Neural cell (in vitro differentiated cells): ENCODE data around the gene C1orf185. TPM values are rescaled to one million over a fixed set of nuclear protein-coding genes. Genes with fewer than 3 reads are reported as not detected.

Experiments used
- H2AFZ ChIP-seq: fragments of 200-600, 300-800 bp; sonication (generic), shearing (Covaris generic); 2 replicates; pipeline ENCODE4 v1.6.0; 2014; ENCODE audit warnings: low read depth, mild to moderate bottlenecking, antibody characterized with exemption, low read length, moderate library complexity
- H3F3A ChIP-seq: fragments of 200-600 bp; shearing (Covaris generic); 2 replicates; pipeline ENCODE4 v1.6.1; 2016; ENCODE audit warnings: mild to moderate bottlenecking, moderate library complexity, mixed read lengths, antibody characterized with exemption, low read length; ENCODE audit not compliant: insufficient read depth, poor library complexity, severe bottlenecking
- H3K27ac ChIP-seq: fragments of 200-600, 300-800 bp; sonication (generic), shearing (Covaris generic); 2 replicates; pipeline ENCODE4 v1.5.1; 2014; ENCODE audit warnings: mild to moderate bottlenecking, low read length, moderate library complexity
- H3K27me3 ChIP-seq: fragments of 300-800, 200-600 bp; sonication (generic), shearing (Covaris generic); 2 replicates; pipeline ENCODE4 v1.6.0; 2014; ENCODE audit warnings: mild to moderate bottlenecking, low read depth, low read length, moderate library complexity; ENCODE audit not compliant: insufficient read depth
- H3K36me3 ChIP-seq: fragments of 300-800, 200-600 bp; sonication (generic), shearing (Covaris generic); 2 replicates; pipeline ENCODE4 v1.5.1; 2014; ENCODE audit warnings: mild to moderate bottlenecking, antibody characterized with exemption, low read length, moderate library complexity; ENCODE audit not compliant: insufficient read depth
- H3K4me2 ChIP-seq: fragments of 300-800, 200-600 bp; sonication (generic), shearing (Covaris generic); 2 replicates; pipeline ENCODE4 v1.6.0; 2014; ENCODE audit warnings: mild to moderate bottlenecking, low read length
- H3K4me3 ChIP-seq: fragments of 300-800, 200-600 bp; sonication (generic), shearing (Covaris generic); 2 replicates; pipeline ENCODE4 v1.5.1; 2014; ENCODE audit warnings: mild to moderate bottlenecking, low read length, moderate library complexity
- H3K79me2 ChIP-seq: fragments of 200-600 bp; shearing (Covaris generic); replicated peaks from 2 replicates; pipeline ENCODE4 v1.6.0; 2014; ENCODE audit warnings: mild to moderate bottlenecking, low read length, moderate library complexity; ENCODE audit not compliant: insufficient read depth
- H3K9ac ChIP-seq: fragments of 300-800, 200-600 bp; sonication (generic), shearing (Covaris generic); 2 replicates; pipeline ENCODE4 v1.6.1; 2016; ENCODE audit warnings: mild to moderate bottlenecking, low read length, mixed read lengths
- H3K9me2 ChIP-seq: fragments of 200-600 bp; shearing (Covaris generic); 2 replicates; pipeline ENCODE4 v1.6.1; 2016; ENCODE audit warnings: mild to moderate bottlenecking, low read length, mixed read lengths; ENCODE audit not compliant: insufficient read depth
- H3K9me3 ChIP-seq: fragments of 200-600, 300-800 bp; sonication (generic), shearing (Covaris generic); 2 replicates; pipeline ENCODE4 v1.6.1; 2016; ENCODE audit warnings: mild to moderate bottlenecking, mixed run types, low read length, moderate library complexity, mixed read lengths
- H4K20me1 ChIP-seq: fragments of 200-600 bp; shearing (Covaris generic); 2 replicates; pipeline ENCODE4 v1.6.1; 2016; ENCODE audit warnings: mild to moderate bottlenecking, mixed run types; ENCODE audit not compliant: insufficient read depth
- CTCF ChIP-seq: fragments of 450-650 bp; IDR thresholded peaks from 2 replicates; pipeline ENCODE4 v1.5.1; 2014; ENCODE audit warnings: antibody characterized with exemption, mild to moderate bottlenecking, moderate library complexity; ENCODE audit not compliant: poor library complexity, severe bottlenecking
- EP300 ChIP-seq: fragments of 450-650 bp; conservative IDR thresholded peaks from 2 replicates; pipeline ENCODE4 v1.6.1; 2014; ENCODE audit warnings: antibody characterized with exemption, mild to moderate bottlenecking, moderate library complexity; ENCODE audit not compliant: poor library complexity, severe bottlenecking
- EZH2 ChIP-seq: fragments of 200-600, 300-800 bp; shearing (Covaris generic), sonication (generic); IDR thresholded peaks from 2 replicates; pipeline ENCODE4 v1.6.1; 2014; ENCODE audit warnings: antibody characterized with exemption, low read length, borderline replicate concordance, mild to moderate bottlenecking; ENCODE audit not compliant: insufficient read depth, poor library complexity, severe bottlenecking
- MXI1 ChIP-seq: fragments of 450-650 bp; conservative IDR thresholded peaks from 2 replicates; pipeline ENCODE4 v1.6.1; 2014; ENCODE audit warnings: antibody characterized with exemption, mild to moderate bottlenecking; ENCODE audit not compliant: poor library complexity, severe bottlenecking
- POLR2AphosphoS5 ChIP-seq: IDR thresholded peaks from 2 replicates; pipeline ENCODE4 v1.6.1; 2012
- RAD21 ChIP-seq: fragments of 450-650 bp; conservative IDR thresholded peaks from 2 replicates; pipeline ENCODE4 v1.6.1; 2014; ENCODE audit warnings: antibody characterized with exemption, mild to moderate bottlenecking, moderate library complexity
- REST ChIP-seq: IDR thresholded peaks from 2 replicates; pipeline ENCODE4 v1.6.1; 2012; ENCODE audit warnings: borderline replicate concordance
- SMC3 ChIP-seq: fragments of 450-650 bp; conservative IDR thresholded peaks from 2 replicates; pipeline ENCODE4 v1.6.1; 2014; ENCODE audit warnings: antibody characterized with exemption, mild to moderate bottlenecking, moderate library complexity; ENCODE audit not compliant: poor library complexity
- TAF1 ChIP-seq: IDR thresholded peaks from 2 replicates; pipeline ENCODE4 v1.6.1; 2012; ENCODE audit warnings: low read depth
- polyA plus RNA-seq: library from polyadenylated mRNA; depleted of rRNA; stranded (reverse); fragments of >200 nt; gene quantifications from 2 replicates; pipeline ENCODE4 v1.2.3, GENCODE V29; 2014

C1orf185 gene
- polyA plus RNA-seq, 1 donor from 2014 or later, result not detected

- no peaks in the 10 kb centered on the region for H3K79me2 ChIP-seq
- H3K9me2 ChIP-seq, result no peaks in the 10 kb centered on the region
- H3K9me3 ChIP-seq, result no peaks in the 10 kb centered on the region
- no peak overlapping the region for H3K27ac ChIP-seq
- no peaks in the 10 kb centered on the region for H3K27me3 ChIP-seq
- H4K20me1 ChIP-seq, result no peaks in the 10 kb centered on the region
- H3F3A ChIP-seq, result no peaks in the 10 kb centered on the region
- H3K4me2 ChIP-seq, result no peak overlapping the region
- H3K4me3 ChIP-seq, result no peak overlapping the region
- H2AFZ ChIP-seq, result no peak overlapping the region
- TF ChIP-seq TAF1 (no peak), RAD21 (no peak), CTCF (no peak), POLR2AphosphoS5 (no peak), EZH2 (no peak), REST (no peak), SMC3 (no peak), MXI1 (no peak), EP300 (no peak)
- no peak overlapping the region for H3K9ac ChIP-seq
- H3K36me3 ChIP-seq, result no peaks in the 10 kb centered on the region
Measured at GRCh38 chr1:51072043-51072439, 30.0 kb upstream of the C1orf185 start.

- no peaks in the 10 kb centered on the region for H3K9me2 ChIP-seq
Measured at GRCh38 chr1:51072651-51073050, 29.4 kb upstream of the C1orf185 start.

More at GRCh38 chr1:51072651-51073050, 29.4 kb upstream of the C1orf185 start:
- Histone ChIP-seq H3K4me3 (no peak overlapping the region), H3K79me2 (no peaks in the 10 kb centered on the region), H3K9me3 (no peaks in the 10 kb centered on the region), H2AFZ (no peak overlapping the region), H4K20me1 (no peaks in the 10 kb centered on the region), H3K4me2 (no peak overlapping the region), H3K27ac (no peak overlapping the region), H3K36me3 (no peaks in the 10 kb centered on the region), H3F3A (no peaks in the 10 kb centered on the region), H3K27me3 (no peaks in the 10 kb centered on the region), H3K9ac (no peak overlapping the region)
- no peak for TF ChIP-seq REST
- TF ChIP-seq EP300, result no peak
- TF ChIP-seq CTCF, result no peak
- no peak for TF ChIP-seq POLR2AphosphoS5
- no peak for TF ChIP-seq TAF1
- no peak for TF ChIP-seq SMC3
